Tibial nerve (tissue), 4 donors: Measurements from ENCODE around the gene ADGRG1. TPM values are rescaled to one million over a fixed set of nuclear protein-coding genes. Genes with fewer than 3 reads are reported as not detected.
A peak's percentile ranks its signal among the peaks of the same experiment; 100 is the strongest.

ENCODE experiments used
- DNase-seq, 2 donors: peaks; one replicate each; pipeline ENCODE4 v3.0.0-alpha.2; 2019; ENCODE audit warnings: low spot score in 2 of 2
- H3K27ac ChIP-seq, 4 donors: fragments of 200-600 bp; sonication (generic) in 3 of 4; one replicate each; pipeline ENCODE4 v1.5.1; 2017 to 2019; ENCODE audit warnings: mild to moderate bottlenecking in 1 of 4
- H3K27me3 ChIP-seq, 2 donors: fragments of 200-600 bp; sonication (generic) in 1 of 2; one replicate each; pipeline versions ENCODE4 v1.5.1 to v1.6.0; 2017 to 2019
- H3K36me3 ChIP-seq, 3 donors: fragments of 200-600 bp; sonication (generic); one replicate each; pipeline ENCODE4 v1.5.1; 2018 to 2019
- H3K4me1 ChIP-seq, 4 donors: fragments of 200-600 bp; sonication (generic) in 3 of 4; one replicate each; pipeline ENCODE4 v1.5.1; 2017 to 2019
- H3K4me3 ChIP-seq, 4 donors: fragments of 200-600 bp; sonication (generic) in 3 of 4; one replicate each; pipeline ENCODE4 v1.5.1; 2017 to 2019; ENCODE audit warnings: mild to moderate bottlenecking in 1 of 4, moderate library complexity in 1 of 4
- H3K9me3 ChIP-seq, 4 donors: fragments of 200-600 bp; sonication (generic) in 3 of 4; one replicate each; pipeline ENCODE4 v1.5.1; 2017 to 2019
- EP300 ChIP-seq, 2 donors: sonication (generic); formaldehyde crosslinking; IDR thresholded peaks; one replicate each; pipeline ENCODE4 v1.6.1; 2017; ENCODE audit warnings: antibody characterized with exemption in 2 of 2, mild to moderate bottlenecking in 1 of 2
- POLR2A ChIP-seq, 2 donors: fragments of 450-650 bp; IDR thresholded peaks; one replicate each; pipeline ENCODE4 v1.6.1; 2017; ENCODE audit warnings: antibody characterized with exemption in 2 of 2, mild to moderate bottlenecking in 2 of 2, moderate library complexity in 2 of 2
- WGBS, 2 donors: methylation state at CpG; one replicate each; pipeline ENCODE4 v1.1.5; 2018; 5-methylcytosine and 5-hydroxymethylcytosine counted together
- total RNA-seq, 4 donors: library from RNA; depleted of rRNA; stranded (reverse); fragments of >200 nt; gene quantifications; one replicate each; pipeline ENCODE4 v1.1.0, GENCODE V29; 2016
- TF ChIP-seq, protein P1 (sequence below), 5 experiments: fragments of 200-600 bp in 3 of 5; fragments of 450-650 bp in 2 of 5; sonication (generic) in 3 of 5; IDR thresholded peaks; one replicate each; pipeline ENCODE4 v1.5.1; 2016 to 2019; ENCODE audit warnings: antibody characterized with exemption in 5 of 5, mild to moderate bottlenecking in 3 of 5, moderate library complexity in 2 of 5

ADGRG1 gene
- 10 to 100 TPM in 3 of 4 donors, 1 to 10 TPM in 1; 9.0 to 59.4 (median 41.8) TPM for total RNA-seq

DNA sequence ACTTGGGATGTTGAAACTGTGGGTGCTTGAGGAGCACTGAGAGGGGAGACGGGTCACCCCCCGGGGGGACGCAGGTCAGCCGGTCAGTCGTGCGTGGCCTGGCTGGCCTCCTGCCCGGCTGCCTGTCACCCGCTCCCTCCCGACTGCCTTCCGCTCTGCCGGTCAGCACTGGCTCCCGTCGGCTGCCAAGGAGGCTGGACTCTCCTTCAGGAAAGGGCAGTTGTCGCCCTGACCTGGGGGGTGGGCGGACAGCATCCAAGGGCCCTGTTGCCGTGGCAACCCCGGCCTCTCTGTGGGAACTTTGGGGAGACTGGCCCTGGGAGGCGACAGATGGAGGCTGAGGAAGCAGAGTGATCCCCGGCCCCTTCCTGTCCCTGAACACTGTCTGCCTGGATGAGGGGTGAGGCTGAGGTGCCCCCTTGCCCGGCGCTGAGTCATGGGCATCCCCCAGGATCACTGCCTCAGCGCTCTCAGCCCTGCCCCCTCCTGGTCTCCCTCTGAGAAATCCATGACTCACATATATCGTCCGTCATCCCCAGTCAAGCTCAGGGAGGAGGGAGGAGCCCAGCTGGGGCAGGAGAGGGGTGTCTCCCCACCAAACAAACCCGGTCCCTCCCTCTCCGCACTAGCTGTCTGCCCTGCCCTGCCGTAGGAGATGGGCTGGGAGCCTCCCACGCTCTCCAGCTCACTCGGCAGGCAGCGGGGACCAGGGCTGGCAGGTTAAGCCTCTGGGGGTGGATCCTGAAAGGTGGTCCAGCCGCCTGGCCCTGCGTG lies at the start of gene ADGRG1:
Gene ADGRG1, plus strand, starts transcription at position 623 of the 774 bp plus-strand sequence. CDS start 21,658 bp downstream, outside the sequence.
- WGBS, 2 donors = 1 to 6% methylated on average over 27 of the region's 32 CpGs
- Histone ChIP-seq H3K9me3 (no peaks in the 10 kb centered on the region), H3K27ac (peak within 1 kb of the TSS; percentile 47 to 95 (median 74)), H3K4me1 (peaks cover 0 to 70% (median 21%) of the 10 kb centered on the region in 4 donors), H3K27me3 (peaks cover 0 to 12% of the 10 kb centered on the region in 2 donors), H3K4me3 (peak within 1 kb of the TSS; percentile 15 to 43 (median 32)), H3K36me3 (no peaks in the 10 kb centered on the region)
- peak; percentile 56 to 57 for DNase-seq
- peak in 1 of 2 donors; percentile 71 for TF ChIP-seq EP300 (IDR thresholded peaks at IDR 0.05)
- TF ChIP-seq POLR2A (IDR thresholded peaks at IDR 0.05) = peak in 1 of 2 donors; percentile 47
- TF ChIP-seq, protein P1, sequence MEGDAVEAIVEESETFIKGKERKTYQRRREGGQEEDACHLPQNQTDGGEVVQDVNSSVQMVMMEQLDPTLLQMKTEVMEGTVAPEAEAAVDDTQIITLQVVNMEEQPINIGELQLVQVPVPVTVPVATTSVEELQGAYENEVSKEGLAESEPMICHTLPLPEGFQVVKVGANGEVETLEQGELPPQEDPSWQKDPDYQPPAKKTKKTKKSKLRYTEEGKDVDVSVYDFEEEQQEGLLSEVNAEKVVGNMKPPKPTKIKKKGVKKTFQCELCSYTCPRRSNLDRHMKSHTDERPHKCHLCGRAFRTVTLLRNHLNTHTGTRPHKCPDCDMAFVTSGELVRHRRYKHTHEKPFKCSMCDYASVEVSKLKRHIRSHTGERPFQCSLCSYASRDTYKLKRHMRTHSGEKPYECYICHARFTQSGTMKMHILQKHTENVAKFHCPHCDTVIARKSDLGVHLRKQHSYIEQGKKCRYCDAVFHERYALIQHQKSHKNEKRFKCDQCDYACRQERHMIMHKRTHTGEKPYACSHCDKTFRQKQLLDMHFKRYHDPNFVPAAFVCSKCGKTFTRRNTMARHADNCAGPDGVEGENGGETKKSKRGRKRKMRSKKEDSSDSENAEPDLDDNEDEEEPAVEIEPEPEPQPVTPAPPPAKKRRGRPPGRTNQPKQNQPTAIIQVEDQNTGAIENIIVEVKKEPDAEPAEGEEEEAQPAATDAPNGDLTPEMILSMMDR (IDR thresholded peaks at IDR 0.05) = peak in 1 of 5 experiments; percentile 14

DNA sequence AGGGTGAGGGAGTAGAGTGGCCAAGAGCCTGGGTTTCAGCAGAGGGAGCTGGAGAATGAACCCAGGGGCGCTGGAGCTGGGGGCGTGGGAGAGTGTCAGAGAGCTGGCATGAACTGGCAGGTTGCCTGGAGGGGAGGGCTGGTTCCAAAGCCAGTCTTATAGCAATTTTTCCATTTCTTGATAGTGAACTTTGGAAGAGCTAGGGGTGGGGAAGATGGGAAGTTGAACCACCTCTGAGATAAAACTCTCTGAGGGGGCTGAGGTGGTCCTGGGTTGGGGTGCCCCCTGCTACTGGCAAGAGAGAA lies 49.1 kb upstream of the ADGRG1 start:
- H3K27me3 ChIP-seq = no peaks in the 10 kb centered on the region

DNA sequence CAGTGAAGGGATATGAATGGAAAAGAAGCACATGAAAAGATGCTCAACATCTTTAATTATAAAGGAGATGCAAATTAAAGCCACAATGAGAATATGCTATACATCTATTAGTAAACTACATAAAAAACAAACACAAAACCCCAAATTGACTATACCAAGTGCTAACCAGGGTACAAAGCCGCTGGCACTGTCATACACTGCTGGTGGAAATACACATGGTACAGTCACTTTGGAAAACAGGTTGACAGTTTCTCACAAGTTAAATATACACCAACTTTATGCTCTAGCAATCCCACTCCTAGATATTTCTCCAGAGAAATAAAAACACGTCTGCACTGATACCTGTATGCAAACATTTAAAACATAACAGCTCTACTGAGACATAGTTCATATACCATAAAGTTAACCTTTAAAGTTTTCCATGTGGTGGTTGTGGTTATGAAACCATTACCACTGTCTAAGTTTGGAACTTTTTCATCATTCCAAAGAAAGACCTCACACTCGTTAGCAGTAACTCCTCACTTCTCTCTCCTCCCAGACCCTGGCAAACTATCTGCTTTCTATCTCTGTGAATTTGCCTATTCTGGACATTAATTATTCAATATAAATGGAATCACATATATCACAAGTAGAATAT lies 43.3 kb upstream of the ADGRG1 start:
- DNase-seq = no peak
- Histone ChIP-seq H3K36me3 (no peaks in the 10 kb centered on the region), H3K4me3 (no peak overlapping the region), H3K4me1 (no peaks in the 10 kb centered on the region), H3K9me3 (no peaks in the 10 kb centered on the region), H3K27me3 (no peaks in the 10 kb centered on the region), H3K27ac (no peak overlapping the region)
- WGBS, 2 donors = 41 to 59% methylated on average over 3 of the region's 3 CpGs
- TF ChIP-seq EP300 (IDR thresholded peaks at IDR 0.05) (no peak), POLR2A (IDR thresholded peaks at IDR 0.05) (no peak)
- TF ChIP-seq, protein P1 (IDR thresholded peaks at IDR 0.05) = no peak

More for the DNA sequence above, 49.1 kb upstream of the ADGRG1 start:
- TF ChIP-seq, protein P1 (IDR thresholded peaks at IDR 0.05) = no peak
- TF ChIP-seq POLR2A (IDR thresholded peaks at IDR 0.05) (no peak), EP300 (IDR thresholded peaks at IDR 0.05) (no peak)
- H3K4me1 ChIP-seq = peaks cover 0 to 5% (median 0%) of the 10 kb centered on the region in 4 donors
- DNase-seq = no peak
- WGBS, 2 donors = 42 to 44% methylated on average over 2 of the region's 2 CpGs
- H3K27ac ChIP-seq = no peak overlapping the region
- H3K4me3 ChIP-seq = no peak overlapping the region
- H3K36me3 ChIP-seq = no peaks in the 10 kb centered on the region
- H3K9me3 ChIP-seq = no peaks in the 10 kb centered on the region

DNA sequence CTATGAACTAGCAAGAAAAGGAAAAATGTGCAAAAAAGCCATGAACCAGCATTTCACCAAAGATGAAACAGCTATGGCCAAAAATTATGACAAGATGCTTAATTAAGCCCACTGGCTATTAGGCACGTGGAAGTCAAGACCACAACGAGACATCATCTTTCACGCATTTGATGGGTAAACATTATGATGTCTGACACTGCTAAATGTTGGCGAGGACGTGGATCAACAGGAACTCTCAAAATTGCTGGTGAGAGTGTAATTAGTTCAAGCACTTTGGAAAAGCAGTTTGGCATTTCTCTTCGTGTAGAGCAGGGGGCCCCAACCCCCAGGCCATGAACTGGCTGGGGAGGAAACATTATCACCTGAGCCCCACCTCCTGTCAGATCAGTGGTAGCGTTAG lies 39.6 kb upstream of the ADGRG1 start:
- H3K27me3 ChIP-seq = no peaks in the 10 kb centered on the region
- H3K4me3 ChIP-seq = no peak overlapping the region
- no peak overlapping the region for H3K27ac ChIP-seq
- DNase-seq = no peak
- H3K9me3 ChIP-seq = no peaks in the 10 kb centered on the region
- 70 to 71% methylated on average over 7 of the region's 7 CpGs for WGBS, 2 donors
- H3K36me3 ChIP-seq = no peaks in the 10 kb centered on the region
- H3K4me1 ChIP-seq = peaks cover 0 to 15% (median 6%) of the 10 kb centered on the region in 4 donors
- TF ChIP-seq, protein P1 (IDR thresholded peaks at IDR 0.05) = no peak
- no peak for TF ChIP-seq EP300 (IDR thresholded peaks at IDR 0.05)
- TF ChIP-seq POLR2A (IDR thresholded peaks at IDR 0.05) = no peak

DNA sequence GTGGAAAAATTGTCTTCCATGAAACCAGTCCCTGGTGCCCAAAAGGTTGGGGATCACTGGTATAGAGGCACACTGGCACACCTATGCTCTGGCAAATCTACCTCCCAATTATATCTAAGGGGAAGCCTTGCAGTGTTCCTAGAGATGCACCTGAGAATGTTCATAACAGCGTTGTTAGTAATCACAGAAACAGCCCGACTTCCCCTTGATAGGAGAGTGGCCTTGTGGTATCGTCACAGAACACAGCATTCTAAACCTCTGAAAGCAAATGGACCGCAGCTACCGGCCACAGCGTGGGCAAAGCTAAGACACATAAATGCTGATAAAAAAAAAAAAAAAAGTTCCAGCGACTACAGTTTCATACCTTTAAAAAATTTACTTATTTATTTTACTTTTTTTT lies 39.1 kb upstream of the ADGRG1 start:
- Histone ChIP-seq H3K36me3 (no peaks in the 10 kb centered on the region), H3K27me3 (no peaks in the 10 kb centered on the region), H3K9me3 (no peaks in the 10 kb centered on the region), H3K4me3 (no peak overlapping the region), H3K4me1 (peaks cover 0 to 15% (median 6%) of the 10 kb centered on the region in 4 donors), H3K27ac (no peak overlapping the region)
- TF ChIP-seq, protein P1 (IDR thresholded peaks at IDR 0.05) = no peak
- TF ChIP-seq EP300 (IDR thresholded peaks at IDR 0.05) (no peak), POLR2A (IDR thresholded peaks at IDR 0.05) (no peak)
- no peak for DNase-seq
- 94 to 95% methylated on average over 7 of the region's 7 CpGs for WGBS, 2 donors
